Heart right ventricle (tissue), 16 donors: ENCODE results near the gene AMPH. TPM values are rescaled to one million over a fixed set of nuclear protein-coding genes. Genes with fewer than 3 reads are reported as not detected.

ENCODE experiments used
- ATAC-seq, 8 donors: fragments of 200-7000 bp; cut with Tn5 transposase; one replicate each; pipeline ENCODE4 v1.9.1; 2020; ENCODE audit warnings: mild to moderate bottlenecking in 8 of 8, moderate library complexity in 8 of 8, moderate number of reproducible peaks in 1 of 8
- DNase-seq, 2 donors: peaks; one replicate each; pipeline ENCODE4 v3.0.0-alpha.2; 2020
- H3K27ac ChIP-seq, 10 donors: fragments of 200-600 bp; sonication (generic) in 2 of 10; one replicate each; pipeline versions ENCODE4 v1.5.0 to v1.8.0; 2020 to 2022; ENCODE audit warnings: mild to moderate bottlenecking in 3 of 10
- H3K27me3 ChIP-seq, 7 donors: fragments of 200-600 bp; one replicate each; pipeline ENCODE4 v1.8.0; 2021 to 2022; ENCODE audit warnings: mild to moderate bottlenecking in 2 of 7
- H3K36me3 ChIP-seq, 9 donors: fragments of 200-600 bp; sonication (generic) in 1 of 9; one replicate each; pipeline versions ENCODE4 v1.5.0 to v1.8.0; 2020 to 2022; ENCODE audit warnings: mild to moderate bottlenecking in 2 of 9
- H3K4me1 ChIP-seq, 9 donors: fragments of 200-600 bp; sonication (generic) in 1 of 9; one replicate each; pipeline versions ENCODE4 v1.5.0 to v1.8.0; 2020 to 2022; ENCODE audit warnings: mild to moderate bottlenecking in 4 of 9
- H3K4me3 ChIP-seq, 10 donors: fragments of 200-600 bp; sonication (generic) in 2 of 10; one replicate each; pipeline versions ENCODE4 v1.5.0 to v1.8.0; 2020 to 2022; ENCODE audit warnings: mild to moderate bottlenecking in 7 of 10, moderate library complexity in 2 of 10
- H3K9me3 ChIP-seq, 11 donors: fragments of 200-600 bp in 10 of 11; sonication (generic) in 2 of 11; one replicate each; pipeline versions ENCODE4 v1.5.0 to v1.8.0; 2013 to 2022; ENCODE audit warnings: mild to moderate bottlenecking in 2 of 11, control low read depth in 1 of 11, moderate library complexity in 1 of 11
- CTCF ChIP-seq, 9 donors: fragments of 200-600 bp; sonication (generic) in 2 of 9; IDR thresholded peaks; one replicate each; pipeline versions ENCODE4 v1.5.0 to v1.8.0; 2021 to 2022; ENCODE audit warnings: antibody characterized with exemption in 9 of 9, mild to moderate bottlenecking in 5 of 9, moderate library complexity in 1 of 9
- WGBS, 2 donors: extraction: QIAGEN DNeasy Blood & Tissue Kit; methylation state at CpG; one replicate each; pipeline ENCODE4 v1.1.7; 2013; ENCODE audit warnings: inconsistent platforms in 1 of 2; 5-methylcytosine and 5-hydroxymethylcytosine counted together
- intact Hi-C, 10 donors: fragments of 100-400 bp; cut with DNase I; formaldehyde crosslinking; loops; one replicate each; pipeline versions ENCODE4 v1.11.1 to v1.14.2; 2022
- polyA plus RNA-seq, 2 donors: library from polyadenylated mRNA; stranded (reverse); fragments of 200-250 nt; gene quantifications; one replicate each; pipeline ENCODE4 v1.2.3, GENCODE V29; 2013
- total RNA-seq, 10 donors: library from RNA; stranded (reverse); fragmentation: NEBNext Ultra II Directional in 3 of 10; extraction: Animal tissue kit (Norgen Biotek cat#: 25700) in 3 of 10; gene quantifications; one replicate each; pipeline versions ENCODE4 v1.2.1 to v1.2.4, GENCODE V29; 2021 to 2023
- donor health status: Arrhythmogenic right ventricular cardiomyopathy.
- donor health status: ischemic (EF 13 %, LVEDD 7.1; RV severe dilation, severe dysfunction).
- donor health status: healthy with polysubstance abuse.
- donor health status: DM: no; HTN: yes; CAD: no.
- donor health status: DM: no; HTN: no; CAD: no.
- donor health status: ischemic (EF 25% LVEDD 6.9; RV normal size, moderate dysfunction).
- donor health status: ischemic (EF 25% LVEDD 5.7; RV mildly dilated, moderate dysfunction).
- donor health status: healthy.
- donor health status: DM: yes; HTN: yes; CAD: no.
- donor health status: Ischemic cardiomyopathy.
- donor health status: ischemic (EF 35%, LVEDD 5.7; RV mildly dilated, moderate dysfunction).
- donor health status: nonischemic (EF 11% LVEDD 7.7; RV severe dilation, severe dysfunction).
- donor health status: DM: yes; HTN: yes; CAD: no.
- donor health status: PGD.
- donor health status: ischemic (EF 29% LVEDD 5.4; RV normal size, mild dysfunction).
- donor health status: nonischemic (EF 23%, LVEDD 6.1; RV moderate dilation, normal function).

AMPH gene
- total and polyA plus RNA-seq, 12 donors = 0.95 to 3.5 (median 2.3) TPM

GRCh38 chr7:38385682-38386081, 245.5 kb downstream of the AMPH start:
- no peak for ATAC-seq
- Histone ChIP-seq H3K4me1 (no peaks in the 10 kb centered on the region), H3K4me3 (no peak overlapping the region), H3K27me3 (no peaks in the 10 kb centered on the region), H3K9me3 (peaks cover 0 to 14% (median 0%) of the 10 kb centered on the region in 11 donors), H3K36me3 (peaks cover 0 to 9% (median 0%) of the 10 kb centered on the region in 9 donors), H3K27ac (no peak overlapping the region)
- no peak for DNase-seq
- no peak for TF ChIP-seq CTCF (IDR thresholded peaks at IDR 0.05)
- intact Hi-C loops = no loop called here

GRCh38 chr7:38383281-38383680, 247.9 kb downstream of the AMPH start:
- WGBS, 2 donors = 80 to 88% methylated on average over 9 of the region's 9 CpGs
- Histone ChIP-seq H3K27ac (no peak overlapping the region), H3K27me3 (no peaks in the 10 kb centered on the region), H3K4me1 (no peaks in the 10 kb centered on the region), H3K9me3 (peaks cover 0 to 14% (median 0%) of the 10 kb centered on the region in 11 donors), H3K4me3 (no peak overlapping the region), H3K36me3 (peaks cover 0 to 4% (median 0%) of the 10 kb centered on the region in 9 donors)
- intact Hi-C loops = loop anchor here in 1 of 10 donors (5.0 kb wide), 1 partner anchor 1314 kb away; no protein-coding TSS in a partner anchor
- no peak for DNase-seq
- ATAC-seq = peak in 1 of 8 donors; percentile 81
- TF ChIP-seq CTCF (IDR thresholded peaks at IDR 0.05) = no peak

GRCh38 chr7:38382684-38383083, 248.5 kb downstream of the AMPH start:
- Histone ChIP-seq H3K4me1 (no peaks in the 10 kb centered on the region), H3K4me3 (no peak overlapping the region), H3K27me3 (no peaks in the 10 kb centered on the region), H3K36me3 (peaks cover 0 to 4% (median 0%) of the 10 kb centered on the region in 9 donors), H3K9me3 (peaks cover 0 to 10% (median 0%) of the 10 kb centered on the region in 11 donors), H3K27ac (no peak overlapping the region)
- ATAC-seq (peak in 1 of 8 donors; percentile 79), DNase-seq (no peak)
- WGBS, 2 donors = 62 to 73% methylated on average over 2 of the region's 2 CpGs
- TF ChIP-seq CTCF (IDR thresholded peaks at IDR 0.05) = no peak
- intact Hi-C loops = loop anchor here in 1 of 10 donors (5.0 kb wide), 1 partner anchor 1315 kb away; no protein-coding TSS in a partner anchor

GRCh38 chr7:38375453-38375852, 255.7 kb downstream of the AMPH start:
- WGBS, 2 donors = 66 to 67% methylated on average over 4 of the region's 4 CpGs
- no peak for TF ChIP-seq CTCF (IDR thresholded peaks at IDR 0.05)
- intact Hi-C loops = loop anchor here in 7 of 10 donors (5.0 to 10.0 kb wide), 4 partner anchors 241 to 471 kb away; no protein-coding TSS in a partner anchor
- Histone ChIP-seq H3K27ac (no peak overlapping the region), H3K36me3 (no peaks in the 10 kb centered on the region), H3K4me3 (no peak overlapping the region), H3K9me3 (no peaks in the 10 kb centered on the region), H3K4me1 (peaks cover 0 to 11% (median 0%) of the 10 kb centered on the region in 9 donors), H3K27me3 (no peaks in the 10 kb centered on the region)
- ATAC-seq (no peak), DNase-seq (no peak)
